HG03139 (cell line): ENCODE data around the gene YPEL1.
"Not testable (repeated sequence)": the region's sequence is repeated elsewhere in the genome, so short reads cannot be mapped to it uniquely, and the experiment has no call there.

Source experiments
- ATAC-seq: cut with Tn5 transposase; IDR thresholded peaks from one replicate; pipeline ENCODE4 v1.9.1; 2021; ENCODE audit not compliant: unreplicated experiment

The YPEL1 gene

GRCh38 chr22:21700822-21701221 lies 34.8 kb downstream of the YPEL1 start:
- ATAC-seq, result no peak

GRCh38 chr22:21699643-21700042 lies 36.0 kb downstream of the YPEL1 start:
- ATAC-seq, result no peak

GRCh38 chr22:21698430-21699329 lies 36.9 kb downstream of the YPEL1 start:
- ATAC-seq, result no peak

GRCh38 chr22:21697880-21698279 lies 37.7 kb downstream of the YPEL1 start:
- no peak for ATAC-seq

- no peak for ATAC-seq
These were observed 38.4 kb downstream of the YPEL1 start for GRCh38 chr22:21697021-21697771.

GRCh38 chr22:21696115-21696514 lies 39.5 kb downstream of the YPEL1 start:
- ATAC-seq, result no peak

GRCh38 chr22:21695430-21696085 lies 40.0 kb downstream of the YPEL1 start:
- no peak for ATAC-seq

- ATAC-seq, result no peak
These were observed 40.7 kb downstream of the YPEL1 start for GRCh38 chr22:21694795-21695429.

- no peak for ATAC-seq
These were observed 41.2 kb downstream of the YPEL1 start for GRCh38 chr22:21694394-21694793.

- ATAC-seq, result no peak
These were observed 41.6 kb downstream of the YPEL1 start for GRCh38 chr22:21693999-21694341.

- no peak for ATAC-seq
These were observed 42.1 kb downstream of the YPEL1 start for GRCh38 chr22:21693333-21693998.

- not testable (repeated sequence) for ATAC-seq
These were observed 42.7 kb downstream of the YPEL1 start for GRCh38 chr22:21692856-21693255.

GRCh38 chr22:21691816-21692215 lies 43.8 kb downstream of the YPEL1 start:
- no peak for ATAC-seq

- ATAC-seq, result no peak
These were observed 45.2 kb downstream of the YPEL1 start for GRCh38 chr22:21690401-21690801.

- no peak for ATAC-seq
These were observed 46.8 kb downstream of the YPEL1 start for GRCh38 chr22:21688706-21689381.

GRCh38 chr22:21688341-21688705 lies 47.3 kb downstream of the YPEL1 start:
- no peak for ATAC-seq

GRCh38 chr22:21687685-21688259 lies 47.8 kb downstream of the YPEL1 start:
- no peak for ATAC-seq

GRCh38 chr22:21686634-21687393 lies 48.8 kb downstream of the YPEL1 start:
- no peak for ATAC-seq

GRCh38 chr22:21686193-21686608 lies 49.4 kb downstream of the YPEL1 start:
- ATAC-seq, result no peak
